T-helper 22 cell (primary cell): Measurements from ENCODE around the gene ATF6.
"Not testable (repeated sequence)": the region's sequence is repeated elsewhere in the genome, so short reads cannot be mapped to it uniquely, and the experiment has no call there.

Source experiments
- DNase-seq: peaks from one replicate; pipeline ENCODE4 v3.0.0-alpha.2; 2020; ENCODE audit warnings: low read depth

Gene ATF6

GRCh38 chr1:161735837-161736236 lies 30.3 kb upstream of the ATF6 start:
- no peak for DNase-seq

DNA sequence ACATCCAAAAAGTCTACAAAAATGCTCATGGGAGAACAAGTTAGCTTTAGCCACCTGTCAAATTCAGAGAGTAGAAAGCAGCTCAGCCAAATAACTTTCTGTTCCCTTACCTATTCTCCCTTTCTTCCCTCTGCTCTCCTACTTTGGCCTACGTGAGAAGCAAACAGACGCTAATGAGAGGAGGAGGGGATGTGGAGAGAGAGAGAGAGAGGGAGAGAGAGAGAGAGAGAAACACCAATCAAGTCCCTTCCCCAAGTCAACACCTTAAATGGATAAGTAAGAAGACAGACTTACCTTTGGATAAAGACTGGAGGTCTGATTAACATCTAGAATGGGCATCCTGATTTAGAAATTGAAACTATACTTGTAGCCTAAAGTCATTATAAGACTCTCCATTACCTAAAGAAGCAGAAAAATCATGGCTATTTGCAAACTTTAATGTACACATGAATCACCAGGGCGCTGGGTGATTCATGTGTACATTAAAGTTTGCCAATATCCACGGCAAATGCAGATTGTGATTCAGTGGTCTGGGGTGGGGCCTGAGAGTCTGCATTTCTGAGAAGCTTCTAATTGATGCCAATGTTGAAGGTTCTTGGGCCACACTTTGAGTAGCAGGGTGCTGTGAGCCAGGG lies 29.7 kb upstream of the ATF6 start:
- no peak for DNase-seq

- no peak for DNase-seq
Measured at GRCh38 chr1:161737625-161738024, 28.5 kb upstream of the ATF6 start.

DNA sequence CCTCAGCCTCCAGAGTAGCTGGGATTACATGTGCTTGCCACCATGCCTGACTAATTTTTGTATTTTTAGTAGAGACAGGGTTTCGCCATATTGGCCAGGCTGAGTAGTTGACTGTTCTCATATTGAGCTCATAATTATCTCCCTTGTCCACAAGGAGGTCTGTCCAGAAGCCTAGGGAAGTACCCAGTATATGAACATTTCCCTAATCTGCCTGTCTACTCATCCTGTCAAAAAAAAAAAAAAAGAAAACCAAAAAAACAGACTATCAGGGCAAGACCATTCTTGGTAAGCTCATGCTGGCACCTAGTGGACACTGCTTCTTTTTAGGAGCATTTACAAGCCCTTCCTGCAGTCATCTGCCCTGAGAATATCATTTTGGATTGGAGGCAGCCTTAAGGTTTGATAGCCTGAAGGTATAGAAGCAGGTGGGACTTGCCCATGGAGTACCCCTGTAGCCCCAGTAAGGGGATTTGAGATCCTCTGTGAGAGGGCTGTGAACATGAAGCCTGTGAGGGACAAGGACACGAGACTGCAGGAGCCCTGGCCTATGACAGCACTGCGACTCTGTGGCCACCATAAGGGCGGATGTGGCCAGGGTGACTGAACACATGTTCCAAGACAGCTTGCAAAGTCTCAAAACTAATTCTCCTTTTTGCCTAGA lies 27.4 kb upstream of the ATF6 start:
- DNase-seq = no peak

DNA sequence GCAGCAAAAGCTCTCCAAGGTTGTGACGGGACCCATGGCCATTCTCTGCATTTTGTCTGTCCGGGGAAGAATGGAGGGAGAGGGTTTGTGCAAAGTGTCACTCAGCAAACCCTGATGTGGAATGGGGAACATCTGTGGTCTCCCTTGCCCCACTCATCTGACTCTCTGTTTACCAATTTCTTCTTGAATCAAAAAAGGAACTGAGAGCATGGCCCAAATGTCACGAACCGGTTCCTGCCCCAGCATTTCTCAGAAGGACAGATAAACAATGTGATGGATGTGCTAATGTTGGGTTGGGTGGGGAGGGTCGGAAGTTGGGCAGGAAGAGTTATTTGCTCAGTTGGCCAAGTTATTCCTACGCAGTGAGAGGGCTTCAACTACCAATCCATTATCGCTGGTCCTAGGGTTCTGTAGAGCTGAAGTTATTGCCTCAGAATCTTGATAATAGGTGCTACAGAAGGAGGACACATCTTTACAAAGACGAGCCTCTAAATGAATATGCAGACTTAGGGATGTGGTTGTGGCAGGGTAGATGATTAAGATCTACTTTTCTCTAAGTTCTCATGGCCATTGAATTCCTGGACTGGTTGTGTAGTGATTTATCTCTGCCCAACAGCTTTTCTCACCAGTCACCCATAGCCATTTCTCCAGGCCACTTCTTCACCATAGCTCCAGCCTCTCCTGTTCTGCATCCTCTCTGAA lies 26.1 kb upstream of the ATF6 start:
- no peak for DNase-seq

DNA sequence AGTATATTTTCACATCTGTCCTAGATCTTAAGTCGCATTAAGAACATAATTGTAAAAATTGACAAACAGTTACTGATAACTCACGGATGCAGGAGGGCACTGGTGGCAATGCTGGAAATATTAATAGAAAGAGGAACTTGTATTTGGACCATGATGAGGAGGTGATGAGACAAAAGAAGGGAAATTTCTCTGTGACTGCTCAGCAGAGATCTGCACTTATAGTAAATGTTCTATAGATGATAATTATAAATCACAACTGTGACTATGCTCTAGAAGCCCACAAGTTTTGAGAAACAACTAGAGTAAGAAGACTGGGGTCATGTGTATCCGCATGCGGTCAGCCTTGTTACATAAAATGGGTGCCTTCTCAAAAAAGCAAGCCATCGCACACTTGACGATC lies 25.2 kb upstream of the ATF6 start:
- DNase-seq = no peak

GRCh38 chr1:161743231-161743630 lies 22.9 kb upstream of the ATF6 start:
- no peak for DNase-seq

GRCh38 chr1:161747801-161748200 lies 18.3 kb upstream of the ATF6 start:
- no peak for DNase-seq

DNA sequence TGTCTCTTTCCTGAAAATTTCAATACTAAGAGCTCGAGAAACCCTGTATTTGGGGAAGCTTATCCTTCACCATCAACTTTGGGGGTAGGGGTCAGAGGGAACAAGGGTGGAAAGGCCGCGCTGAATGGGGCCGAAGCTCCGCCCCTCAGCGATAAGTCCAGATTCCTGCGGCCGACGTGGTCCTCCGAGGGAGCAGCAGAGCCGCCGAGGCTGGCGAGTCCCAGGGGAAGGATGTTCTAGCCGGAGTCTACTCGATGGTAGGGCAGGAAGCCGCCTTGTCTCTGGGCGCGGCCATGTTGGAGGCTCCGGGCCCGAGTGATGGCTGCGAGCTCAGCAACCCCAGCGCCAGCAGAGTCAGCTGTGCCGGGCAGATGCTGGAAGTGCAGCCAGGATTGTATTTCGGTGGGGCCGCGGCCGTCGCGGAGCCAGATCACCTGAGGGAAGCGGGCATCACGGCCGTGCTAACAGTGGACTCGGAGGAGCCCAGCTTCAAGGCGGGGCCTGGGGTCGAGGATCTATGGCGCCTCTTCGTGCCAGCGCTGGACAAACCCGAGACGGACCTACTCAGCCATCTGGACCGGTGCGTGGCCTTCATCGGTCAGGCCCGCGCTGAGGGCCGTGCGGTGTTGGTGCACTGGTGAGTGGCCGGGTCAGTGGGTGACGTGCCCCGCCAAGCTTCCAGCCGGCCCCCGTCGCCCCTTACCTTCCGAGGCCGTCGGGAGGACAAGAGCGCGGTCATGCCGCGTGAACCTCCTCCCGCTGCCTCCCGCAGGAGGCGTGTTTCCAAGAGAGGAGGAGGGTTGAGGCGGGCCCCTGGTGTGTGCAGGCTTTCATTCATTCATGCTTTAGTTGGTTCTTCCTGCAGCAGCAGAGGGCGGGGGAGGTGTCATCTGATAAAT lies 16.4 kb upstream of the ATF6 start, which contains the start of gene DUSP12:
Gene DUSP12, plus strand, starts transcription at position 278 of the 899 bp plus-strand sequence. Its CDS starts 16 bp downstream, at position 294.
- peak; percentile 72 for DNase-seq

GRCh38 chr1:161763522-161764098 lies 2.5 kb upstream of the ATF6 start:
- no peak for DNase-seq

DNA sequence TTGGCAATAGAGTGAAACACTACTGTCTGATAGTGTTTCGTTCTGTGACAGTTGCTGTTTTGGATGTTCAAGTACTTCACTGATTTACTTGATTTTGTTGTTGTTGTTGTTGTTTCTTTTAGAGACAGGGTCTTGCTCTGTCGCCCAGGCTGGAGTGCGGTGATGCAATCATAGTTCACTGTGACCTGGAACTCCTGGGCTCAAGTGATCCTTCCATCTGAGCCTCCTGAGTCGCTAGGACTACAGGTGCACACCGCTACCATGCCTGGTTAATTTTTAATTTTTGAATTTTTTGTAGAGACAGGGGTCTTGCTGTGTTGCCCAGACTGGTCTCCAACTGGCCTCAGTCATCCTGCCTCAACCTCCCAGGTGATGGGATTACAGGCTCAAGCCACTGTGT lies 2.3 kb downstream of the ATF6 start:
- DNase-seq = no peak

GRCh38 chr1:161768986-161769672 lies 3.0 kb downstream of the ATF6 start:
- DNase-seq = no peak

- not testable (repeated sequence) for DNase-seq
Measured at GRCh38 chr1:161769673-161770045, 3.5 kb downstream of the ATF6 start.

GRCh38 chr1:161770250-161770649 lies 4.1 kb downstream of the ATF6 start:
- DNase-seq = no peak

DNA sequence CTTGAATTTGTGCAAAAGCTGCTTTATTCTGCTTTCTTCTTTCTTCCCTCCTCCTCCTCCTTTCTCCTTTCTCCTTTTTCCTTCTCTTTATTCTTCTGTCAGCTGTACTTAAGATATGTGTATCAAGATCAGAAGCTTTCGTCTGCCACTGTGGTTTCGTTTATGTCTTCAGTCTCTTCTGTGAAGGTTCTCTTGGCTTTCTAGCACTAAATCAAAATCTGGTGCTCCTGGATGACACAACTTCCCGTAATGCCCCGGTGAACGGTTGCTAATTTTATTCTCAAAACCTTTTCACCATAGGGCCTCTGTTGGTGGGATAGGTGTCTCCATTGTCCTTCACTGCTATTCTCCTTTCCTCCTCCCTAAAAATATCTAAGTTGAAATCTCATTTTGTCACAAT lies 5.0 kb downstream of the ATF6 start:
- DNase-seq = no peak

DNA sequence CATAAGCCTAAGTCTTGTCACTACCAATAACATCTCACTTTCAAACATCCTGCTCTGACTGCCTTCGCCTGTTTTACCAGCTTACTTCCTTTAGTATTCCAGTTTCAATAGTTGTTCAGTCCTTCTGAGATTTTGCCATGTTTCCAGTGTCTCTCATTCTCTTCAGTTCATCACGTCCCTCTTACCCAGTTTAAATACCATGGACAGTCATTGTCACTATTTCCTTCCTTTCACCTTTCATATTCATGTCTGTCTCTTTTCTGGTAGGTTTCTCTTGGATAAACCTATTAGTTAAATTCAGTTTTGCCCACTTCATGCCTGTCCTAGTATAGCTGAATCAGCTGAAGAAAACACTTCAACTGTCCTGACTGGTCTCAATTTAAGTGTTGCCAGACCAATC lies 5.9 kb downstream of the ATF6 start:
- no peak for DNase-seq

DNA sequence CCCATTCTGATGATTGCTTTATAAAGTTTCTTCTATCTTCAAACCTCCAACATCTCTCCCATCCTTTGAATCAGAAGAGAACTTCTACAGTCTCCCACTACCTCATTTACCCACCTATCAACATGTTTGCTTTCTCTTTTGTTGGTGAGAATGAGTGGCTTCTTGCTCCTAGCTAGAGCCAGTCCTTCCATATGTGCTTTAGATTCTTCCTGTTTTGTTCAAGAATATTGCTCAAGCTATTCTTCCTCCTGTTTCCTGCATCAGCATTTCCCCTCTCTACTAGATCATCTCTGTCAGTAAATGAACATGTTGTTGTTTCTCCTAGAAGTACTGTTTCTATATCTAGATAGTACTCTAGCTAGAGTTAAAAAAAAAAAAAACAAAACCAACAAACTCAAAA lies 6.3 kb downstream of the ATF6 start:
- DNase-seq = no peak

- DNase-seq = no peak
Measured at GRCh38 chr1:161773791-161774190, 7.7 kb downstream of the ATF6 start.

GRCh38 chr1:161777261-161777660 lies 11.1 kb downstream of the ATF6 start:
- no peak for DNase-seq

DNA sequence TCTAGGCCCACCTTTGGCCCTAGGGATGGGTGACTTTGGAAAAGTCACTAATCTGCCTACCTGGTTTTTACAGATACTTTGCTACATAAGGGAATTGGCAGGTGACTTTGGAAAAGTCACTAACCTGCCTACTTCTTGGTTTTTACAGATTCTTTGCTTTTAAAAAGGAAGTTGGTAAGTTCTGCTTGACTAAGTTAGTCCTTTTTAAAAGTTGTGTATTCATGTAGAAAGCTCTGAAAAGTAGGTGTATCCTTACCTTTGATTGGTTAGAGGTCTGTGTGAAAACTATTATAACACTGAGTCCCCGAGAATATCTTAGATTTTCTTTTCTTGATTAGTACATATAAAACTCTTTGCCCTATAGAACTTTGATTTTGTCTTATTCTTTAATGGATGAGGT lies 12.4 kb downstream of the ATF6 start:
- no peak for DNase-seq

DNA sequence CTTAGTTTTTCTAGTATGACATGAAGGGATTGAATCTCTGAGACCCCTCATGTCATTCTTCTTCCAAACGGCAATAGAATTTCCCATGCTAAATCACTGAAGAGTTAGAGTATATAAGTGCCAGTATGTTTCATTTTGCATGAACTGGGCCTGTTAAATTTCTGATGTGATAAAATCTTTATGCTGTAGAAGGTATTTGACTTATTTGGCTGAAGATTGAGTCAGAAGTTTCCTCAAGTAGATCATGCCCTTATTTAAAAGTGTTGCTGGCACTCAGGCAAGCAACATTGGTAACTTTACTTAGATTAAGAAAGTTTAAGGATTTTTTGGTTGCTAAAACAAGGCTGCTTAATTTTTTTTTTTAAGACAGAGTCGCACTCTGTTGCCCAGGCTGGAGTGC lies 13.3 kb downstream of the ATF6 start:
- DNase-seq = no peak
